RPMI7951 (cell line): Measurements from ENCODE around the gene SORD. TPM values are rescaled to one million over a fixed set of nuclear protein-coding genes. Genes with fewer than 3 reads are reported as not detected.
"Not testable (repeated sequence)": the region's sequence is repeated elsewhere in the genome, so short reads cannot be mapped to it uniquely, and the experiment has no call there.

Source experiments
- DNase-seq: peaks from one replicate; pipeline ENCODE4 v3.0.0-alpha.2; 2012; ENCODE audit warnings: low read depth
- total RNA-seq: library from RNA; depleted of rRNA; stranded (reverse); fragments of >200 nt; shearing (Covaris generic); gene quantifications from 2 replicates; pipeline ENCODE4 v1.2.3, GENCODE V29; 2014

SORD gene
- total RNA-seq, 1 experiment from 2014 or later = 29.4 TPM

GRCh38 chr15:45097466-45097865, 74.5 kb downstream of the SORD start:
- no peak for DNase-seq

- no peak for DNase-seq
Observed at GRCh38 chr15:45099549-45100165, 76.7 kb downstream of the SORD start.

- no peak for DNase-seq
Observed at GRCh38 chr15:45100884-45101625, 78.1 kb downstream of the SORD start.

GRCh38 chr15:45101749-45102148, 78.8 kb downstream of the SORD start:
- no peak for DNase-seq

GRCh38 chr15:45102226-45102625, 79.2 kb downstream of the SORD start:
- no peak for DNase-seq

- DNase-seq = not testable (repeated sequence)
Observed at GRCh38 chr15:45104170-45104569, 81.2 kb downstream of the SORD start.

GRCh38 chr15:45105586-45105985, 82.6 kb downstream of the SORD start:
- no peak for DNase-seq

- no peak for DNase-seq
Observed at GRCh38 chr15:45106002-45106790, 83.2 kb downstream of the SORD start.

- no peak for DNase-seq
Observed at GRCh38 chr15:45107941-45108630, 85.1 kb downstream of the SORD start.

- DNase-seq = no peak
Observed at GRCh38 chr15:45110256-45110820, 87.3 kb downstream of the SORD start.

- DNase-seq = no peak
Observed at GRCh38 chr15:45111390-45112142, 88.6 kb downstream of the SORD start.

- no peak for DNase-seq
Observed at GRCh38 chr15:45112143-45112590, 89.2 kb downstream of the SORD start.

GRCh38 chr15:45112591-45113379, 89.8 kb downstream of the SORD start:
- DNase-seq = no peak

GRCh38 chr15:45113380-45113990, 90.5 kb downstream of the SORD start:
- DNase-seq = no peak

- DNase-seq = no peak
Observed at GRCh38 chr15:45114076-45114750, 91.2 kb downstream of the SORD start, which contains the start of the genes DUOX2 and DUOXA2. TSS of gene DUOX2 (minus strand) at chr15:45114172. CDS start at chr15:45113411, 761 bp downstream. TSS of gene DUOXA2 (plus strand) at chr15:45114326. CDS start at chr15:45114606, 280 bp downstream.

GRCh38 chr15:45114751-45115085, 91.7 kb downstream of the SORD start:
- no peak for DNase-seq

GRCh38 chr15:45115312-45115820, 92.4 kb downstream of the SORD start:
- DNase-seq = no peak

GRCh38 chr15:45116006-45116481, 93.0 kb downstream of the SORD start:
- no peak for DNase-seq
